Heart right ventricle (tissue), 16 donors: ENCODE measurements around the gene OR8D1. TPM values are rescaled to one million over a fixed set of nuclear protein-coding genes. Genes with fewer than 3 reads are reported as not detected.

Source experiments
- ATAC-seq, 8 donors: fragments of 200-7000 bp; cut with Tn5 transposase; one replicate each; pipeline ENCODE4 v1.9.1; 2020; ENCODE audit warnings: mild to moderate bottlenecking in 8 of 8, moderate library complexity in 8 of 8, moderate number of reproducible peaks in 1 of 8
- DNase-seq, 2 donors: peaks; one replicate each; pipeline ENCODE4 v3.0.0-alpha.2; 2020
- H3K27ac ChIP-seq, 10 donors: fragments of 200-600 bp; sonication (generic) in 2 of 10; one replicate each; pipeline versions ENCODE4 v1.5.0 to v1.8.0; 2020 to 2022; ENCODE audit warnings: mild to moderate bottlenecking in 3 of 10
- H3K27me3 ChIP-seq, 7 donors: fragments of 200-600 bp; one replicate each; pipeline ENCODE4 v1.8.0; 2021 to 2022; ENCODE audit warnings: mild to moderate bottlenecking in 2 of 7
- H3K36me3 ChIP-seq, 9 donors: fragments of 200-600 bp; sonication (generic) in 1 of 9; one replicate each; pipeline versions ENCODE4 v1.5.0 to v1.8.0; 2020 to 2022; ENCODE audit warnings: mild to moderate bottlenecking in 2 of 9
- H3K4me1 ChIP-seq, 9 donors: fragments of 200-600 bp; sonication (generic) in 1 of 9; one replicate each; pipeline versions ENCODE4 v1.5.0 to v1.8.0; 2020 to 2022; ENCODE audit warnings: mild to moderate bottlenecking in 4 of 9
- H3K4me3 ChIP-seq, 10 donors: fragments of 200-600 bp; sonication (generic) in 2 of 10; one replicate each; pipeline versions ENCODE4 v1.5.0 to v1.8.0; 2020 to 2022; ENCODE audit warnings: mild to moderate bottlenecking in 7 of 10, moderate library complexity in 2 of 10
- H3K9me3 ChIP-seq, 11 donors: fragments of 200-600 bp in 10 of 11; sonication (generic) in 2 of 11; one replicate each; pipeline versions ENCODE4 v1.5.0 to v1.8.0; 2013 to 2022; ENCODE audit warnings: mild to moderate bottlenecking in 2 of 11, control low read depth in 1 of 11, moderate library complexity in 1 of 11
- WGBS, 2 donors: extraction: QIAGEN DNeasy Blood & Tissue Kit; methylation state at CpG; one replicate each; pipeline ENCODE4 v1.1.7; 2013; ENCODE audit warnings: inconsistent platforms in 1 of 2; 5-methylcytosine and 5-hydroxymethylcytosine counted together
- intact Hi-C, 10 donors: fragments of 100-400 bp; cut with DNase I; formaldehyde crosslinking; loops; one replicate each; pipeline versions ENCODE4 v1.11.1 to v1.14.2; 2022
- polyA plus RNA-seq, 2 donors: library from polyadenylated mRNA; stranded (reverse); fragments of 200-250 nt; gene quantifications; one replicate each; pipeline ENCODE4 v1.2.3, GENCODE V29; 2013
- total RNA-seq, 10 donors: library from RNA; stranded (reverse); fragmentation: NEBNext Ultra II Directional in 3 of 10; extraction: Animal tissue kit (Norgen Biotek cat#: 25700) in 3 of 10; gene quantifications; one replicate each; pipeline versions ENCODE4 v1.2.1 to v1.2.4, GENCODE V29; 2021 to 2023
- TF ChIP-seq, protein P1 (sequence below), 9 donors: fragments of 200-600 bp; sonication (generic) in 2 of 9; IDR thresholded peaks; one replicate each; pipeline versions ENCODE4 v1.5.0 to v1.8.0; 2021 to 2022; ENCODE audit warnings: antibody characterized with exemption in 9 of 9, mild to moderate bottlenecking in 5 of 9, moderate library complexity in 1 of 9
- donor health status: Arrhythmogenic right ventricular cardiomyopathy.
- donor health status: ischemic (EF 13 %, LVEDD 7.1; RV severe dilation, severe dysfunction).
- donor health status: healthy with polysubstance abuse.
- donor health status: DM: no; HTN: yes; CAD: no.
- donor health status: DM: no; HTN: no; CAD: no.
- donor health status: ischemic (EF 25% LVEDD 6.9; RV normal size, moderate dysfunction).
- donor health status: ischemic (EF 25% LVEDD 5.7; RV mildly dilated, moderate dysfunction).
- donor health status: healthy.
- donor health status: DM: yes; HTN: yes; CAD: no.
- donor health status: Ischemic cardiomyopathy.
- donor health status: ischemic (EF 35%, LVEDD 5.7; RV mildly dilated, moderate dysfunction).
- donor health status: nonischemic (EF 11% LVEDD 7.7; RV severe dilation, severe dysfunction).
- donor health status: DM: yes; HTN: yes; CAD: no.
- donor health status: PGD.
- donor health status: ischemic (EF 29% LVEDD 5.4; RV normal size, mild dysfunction).
- donor health status: nonischemic (EF 23%, LVEDD 6.1; RV moderate dilation, normal function).

Gene OR8D1
- total and polyA plus RNA-seq, 12 donors = not detected

DNA sequence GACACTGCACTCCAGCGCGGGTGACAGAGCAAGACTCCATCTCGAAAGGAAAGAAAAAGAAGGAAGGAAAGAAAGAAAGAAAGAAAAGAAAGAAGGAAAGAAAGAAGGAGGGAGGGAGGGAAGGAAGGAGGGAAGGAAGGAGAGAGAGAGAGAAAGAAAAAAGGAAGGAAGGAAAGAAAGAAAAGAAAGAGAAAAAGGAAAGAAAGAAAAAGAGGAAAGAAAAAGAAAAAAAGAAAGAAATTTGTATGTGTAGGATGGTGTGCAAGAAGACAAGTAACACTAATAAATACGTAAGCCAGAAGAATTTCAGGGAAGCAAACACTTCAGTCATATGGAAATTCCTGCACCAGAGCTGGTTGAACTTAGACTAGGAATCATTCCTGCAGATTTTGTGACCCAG is 618 bp downstream of the OR8D1 start:
- H3K36me3 ChIP-seq = no peaks in the 10 kb centered on the region
- H3K4me1 ChIP-seq = no peaks in the 10 kb centered on the region
- H3K27ac ChIP-seq = no peak overlapping the region
- H3K27me3 ChIP-seq = no peaks in the 10 kb centered on the region
- intact Hi-C loops = no loop called here
- 89 to 90% methylated on average over 4 of the region's 4 CpGs for WGBS, 2 donors
- no peak overlapping the region for H3K4me3 ChIP-seq
- DNase-seq = no peak
- no peak for ATAC-seq
- H3K9me3 ChIP-seq = no peaks in the 10 kb centered on the region
- TF ChIP-seq, protein P1, sequence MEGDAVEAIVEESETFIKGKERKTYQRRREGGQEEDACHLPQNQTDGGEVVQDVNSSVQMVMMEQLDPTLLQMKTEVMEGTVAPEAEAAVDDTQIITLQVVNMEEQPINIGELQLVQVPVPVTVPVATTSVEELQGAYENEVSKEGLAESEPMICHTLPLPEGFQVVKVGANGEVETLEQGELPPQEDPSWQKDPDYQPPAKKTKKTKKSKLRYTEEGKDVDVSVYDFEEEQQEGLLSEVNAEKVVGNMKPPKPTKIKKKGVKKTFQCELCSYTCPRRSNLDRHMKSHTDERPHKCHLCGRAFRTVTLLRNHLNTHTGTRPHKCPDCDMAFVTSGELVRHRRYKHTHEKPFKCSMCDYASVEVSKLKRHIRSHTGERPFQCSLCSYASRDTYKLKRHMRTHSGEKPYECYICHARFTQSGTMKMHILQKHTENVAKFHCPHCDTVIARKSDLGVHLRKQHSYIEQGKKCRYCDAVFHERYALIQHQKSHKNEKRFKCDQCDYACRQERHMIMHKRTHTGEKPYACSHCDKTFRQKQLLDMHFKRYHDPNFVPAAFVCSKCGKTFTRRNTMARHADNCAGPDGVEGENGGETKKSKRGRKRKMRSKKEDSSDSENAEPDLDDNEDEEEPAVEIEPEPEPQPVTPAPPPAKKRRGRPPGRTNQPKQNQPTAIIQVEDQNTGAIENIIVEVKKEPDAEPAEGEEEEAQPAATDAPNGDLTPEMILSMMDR (IDR thresholded peaks at IDR 0.05) = no peak

DNA sequence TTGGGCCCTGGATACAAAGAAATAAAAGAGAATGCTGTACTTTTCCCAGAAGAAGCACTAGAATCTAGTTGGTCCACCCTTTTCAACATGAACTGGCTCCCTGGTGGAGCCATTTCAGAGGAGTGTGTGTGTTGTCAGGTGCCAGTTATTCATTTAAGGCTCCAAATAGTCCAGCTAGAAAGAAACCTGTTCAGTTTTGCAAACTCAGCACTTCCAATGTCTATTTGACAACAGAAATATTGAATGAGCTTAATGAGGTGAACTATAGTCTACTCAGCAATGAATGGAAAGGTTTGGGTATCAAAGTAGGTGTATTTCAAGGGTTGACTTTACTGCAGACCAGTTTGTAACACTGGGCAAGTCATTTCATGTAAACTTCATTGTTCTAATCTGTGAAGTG is 2.1 kb downstream of the OR8D1 start:
- H3K27me3 ChIP-seq = no peaks in the 10 kb centered on the region
- intact Hi-C loops = no loop called here
- no peaks in the 10 kb centered on the region for H3K4me1 ChIP-seq
- H3K36me3 ChIP-seq = no peaks in the 10 kb centered on the region
- no peak overlapping the region for H3K4me3 ChIP-seq
- H3K9me3 ChIP-seq = no peaks in the 10 kb centered on the region
- DNase-seq (no peak), ATAC-seq (no peak)
- TF ChIP-seq, protein P1 (IDR thresholded peaks at IDR 0.05) = no peak
- no peak overlapping the region for H3K27ac ChIP-seq

DNA sequence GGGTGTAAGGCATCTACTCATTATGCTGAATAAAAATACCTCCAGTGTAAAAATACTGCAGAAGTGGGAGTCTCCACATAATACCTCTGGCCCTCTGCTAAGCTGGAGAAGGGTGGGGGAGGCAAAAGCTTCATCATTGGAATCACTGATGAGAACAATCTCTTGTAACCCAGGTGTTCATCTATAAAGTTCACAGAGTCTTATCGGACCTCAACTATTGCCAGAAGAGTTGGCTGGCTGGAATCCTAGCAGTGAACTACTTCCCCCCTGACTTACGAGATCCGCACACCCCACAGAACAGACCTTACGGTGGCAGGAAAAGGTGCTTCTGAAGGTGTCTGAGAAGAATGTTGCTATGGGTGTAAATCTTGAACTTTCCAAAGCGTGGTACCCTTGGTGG is 2.5 kb downstream of the OR8D1 start:
- no peak for ATAC-seq
- Histone ChIP-seq H3K4me1 (no peaks in the 10 kb centered on the region), H3K4me3 (no peak overlapping the region), H3K27ac (no peak overlapping the region), H3K27me3 (no peaks in the 10 kb centered on the region), H3K9me3 (no peaks in the 10 kb centered on the region), H3K36me3 (no peaks in the 10 kb centered on the region)
- intact Hi-C loops = no loop called here
- DNase-seq = no peak
- TF ChIP-seq, protein P1 (IDR thresholded peaks at IDR 0.05) = no peak
- 74 to 81% methylated on average over 5 of the region's 5 CpGs for WGBS, 2 donors

DNA sequence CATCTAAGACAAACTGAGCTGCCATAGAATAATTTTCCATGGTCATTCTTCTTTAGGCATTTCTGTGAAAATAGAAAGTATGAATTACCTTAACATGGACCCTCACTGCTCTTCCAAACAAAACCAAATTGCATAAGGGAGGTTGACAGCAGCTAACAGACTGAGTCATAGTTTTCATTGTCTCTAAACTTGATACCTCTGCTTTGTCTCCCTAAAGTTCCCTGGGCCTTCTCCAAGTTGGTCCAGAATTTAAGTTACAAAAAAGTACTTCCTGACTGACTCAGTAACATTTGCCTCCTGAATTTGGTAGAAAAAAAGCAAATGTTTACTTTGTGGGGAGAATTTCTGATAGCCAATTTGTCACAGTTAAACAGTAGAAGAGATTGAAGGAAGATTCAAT is 3.0 kb downstream of the OR8D1 start:
- Histone ChIP-seq H3K4me3 (no peak overlapping the region), H3K27me3 (no peaks in the 10 kb centered on the region), H3K27ac (no peak overlapping the region), H3K9me3 (no peaks in the 10 kb centered on the region), H3K4me1 (no peaks in the 10 kb centered on the region), H3K36me3 (no peaks in the 10 kb centered on the region)
- ATAC-seq = no peak
- TF ChIP-seq, protein P1 (IDR thresholded peaks at IDR 0.05) = no peak
- intact Hi-C loops = no loop called here
- DNase-seq = no peak

DNA sequence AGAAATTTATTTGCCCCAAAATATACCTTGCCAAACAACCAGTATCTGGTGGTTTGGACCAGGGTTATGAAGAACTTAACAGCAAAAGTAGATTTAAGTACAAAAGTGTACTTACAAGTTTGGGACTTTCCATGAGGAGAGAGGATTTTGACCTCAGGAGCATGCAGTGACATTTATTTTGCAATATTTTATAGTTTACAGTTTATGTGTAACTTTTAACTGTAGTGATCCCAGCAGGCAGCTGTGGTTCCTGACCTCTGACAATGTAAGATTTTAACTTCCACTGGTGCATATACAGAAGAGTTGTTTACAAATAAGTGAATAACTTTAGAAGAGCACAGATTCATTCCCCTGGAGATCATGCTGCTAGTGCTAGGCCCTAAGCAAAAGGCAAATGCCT is 6.7 kb downstream of the OR8D1 start:
- TF ChIP-seq, protein P1 (IDR thresholded peaks at IDR 0.05) = no peak
- ATAC-seq = no peak
- no peaks in the 10 kb centered on the region for H3K27me3 ChIP-seq

More for the DNA sequence above, 6.7 kb downstream of the OR8D1 start:
- no peaks in the 10 kb centered on the region for H3K36me3 ChIP-seq
- peaks cover 0 to under 1% (median 0%) of the 10 kb centered on the region in 9 donors for H3K4me1 ChIP-seq
- H3K9me3 ChIP-seq = no peaks in the 10 kb centered on the region
- intact Hi-C loops = no loop called here
- H3K27ac ChIP-seq = no peak overlapping the region
- no peak for DNase-seq
- no peak overlapping the region for H3K4me3 ChIP-seq
